ENCODE measurements around the gene SPON1.

Gene SPON1

GRCh38 chr11:14235701-14236100 lies 273.2 kb downstream of the SPON1 start:
- no peak overlapping the region for H2AFZ ChIP-seq (ENCODE audit: low read depth, low read length, severe bottlenecking)
- H3K27me3 ChIP-seq (ENCODE audit: low read length) = no peaks in the 10 kb centered on the region
- H4K20me1 ChIP-seq (ENCODE audit: low read depth, low read length) = no peaks in the 10 kb centered on the region

GRCh38 chr11:14237444-14237961 lies 275.0 kb downstream of the SPON1 start:
- Histone ChIP-seq H2AFZ (ENCODE audit: low read depth, low read length, severe bottlenecking) (no peak overlapping the region), H3K36me3 (ENCODE audit: low read length) (no peaks in the 10 kb centered on the region), H3K27me3 (ENCODE audit: low read length) (no peaks in the 10 kb centered on the region), H3F3A (ENCODE audit: insufficient read depth) (no peaks in the 10 kb centered on the region), H3K4me3 (ENCODE audit: insufficient read depth, low read length, poor library complexity, severe bottlenecking) (no peak overlapping the region), H4K20me1 (ENCODE audit: low read depth, low read length) (no peaks in the 10 kb centered on the region), H3K9me2 (replicated peaks; ENCODE audit: insufficient read depth, low read length) (no peaks in the 10 kb centered on the region), H3K9ac (ENCODE audit: low read length) (no peak overlapping the region), H3K4me2 (ENCODE audit: low read depth, low read length, poor library complexity, severe bottlenecking) (peak overlapping the region; percentile 1), H3K9me3 (ENCODE audit: insufficient read depth, low read length) (no peaks in the 10 kb centered on the region), H3K27ac (ENCODE audit: low read depth, low read length) (no peak overlapping the region), H3K79me2 (ENCODE audit: insufficient read depth, low read length) (no peaks in the 10 kb centered on the region)
- no peak for TF ChIP-seq CTCF (IDR thresholded peaks at IDR 0.05; ENCODE audit: insufficient read depth, low read length, poor library complexity, severe bottlenecking)
- TF ChIP-seq EZH2phosphoT487 (conservative IDR thresholded peaks at IDR 0.05; ENCODE audit: low read length) = no peak

More at GRCh38 chr11:14235701-14236100, 273.2 kb downstream of the SPON1 start:
- no peak overlapping the region for H3K4me2 ChIP-seq (ENCODE audit: low read depth, low read length, poor library complexity, severe bottlenecking)
- TF ChIP-seq EZH2phosphoT487 (conservative IDR thresholded peaks at IDR 0.05; ENCODE audit: low read length) = no peak
- H3K9me3 ChIP-seq (ENCODE audit: insufficient read depth, low read length) = no peaks in the 10 kb centered on the region
- H3K27ac ChIP-seq (ENCODE audit: low read depth, low read length) = no peak overlapping the region
- no peak overlapping the region for H3K9ac ChIP-seq (ENCODE audit: low read length)
- H3K9me2 ChIP-seq (replicated peaks; ENCODE audit: insufficient read depth, low read length) = no peaks in the 10 kb centered on the region
- H3K4me3 ChIP-seq (ENCODE audit: insufficient read depth, low read length, poor library complexity, severe bottlenecking) = no peak overlapping the region
- no peaks in the 10 kb centered on the region for H3F3A ChIP-seq (ENCODE audit: insufficient read depth)
- H3K79me2 ChIP-seq (ENCODE audit: insufficient read depth, low read length) = no peaks in the 10 kb centered on the region
- H3K36me3 ChIP-seq (ENCODE audit: low read length) = no peaks in the 10 kb centered on the region

DNA sequence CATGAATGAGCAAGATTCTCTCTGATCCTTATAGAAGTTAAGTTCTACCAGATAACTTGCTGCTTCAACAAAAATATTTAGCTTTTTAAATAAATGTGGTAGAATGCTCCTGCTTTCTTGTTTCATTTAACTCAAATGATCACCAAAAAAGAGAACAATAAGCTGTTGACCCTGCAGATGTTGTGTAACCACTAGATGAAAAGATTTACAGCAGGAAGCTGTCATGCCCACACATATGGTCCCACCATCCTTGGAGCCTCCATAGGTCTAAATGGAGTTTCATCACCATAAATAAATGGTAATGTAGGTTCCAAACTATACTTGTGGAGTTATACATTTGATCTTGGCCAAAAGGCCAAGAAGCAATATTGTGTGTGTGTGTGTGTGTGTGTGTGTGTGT lies 277.7 kb downstream of the SPON1 start:
- Histone ChIP-seq H3F3A (ENCODE audit: insufficient read depth) (no peaks in the 10 kb centered on the region), H3K27me3 (ENCODE audit: low read length) (no peaks in the 10 kb centered on the region), H3K27ac (ENCODE audit: low read depth, low read length) (no peak overlapping the region), H3K36me3 (ENCODE audit: low read length) (no peaks in the 10 kb centered on the region), H3K9ac (ENCODE audit: low read length) (no peak overlapping the region), H3K4me2 (ENCODE audit: low read depth, low read length, poor library complexity, severe bottlenecking) (no peak overlapping the region), H3K79me2 (ENCODE audit: insufficient read depth, low read length) (no peaks in the 10 kb centered on the region), H2AFZ (ENCODE audit: low read depth, low read length, severe bottlenecking) (no peak overlapping the region), H4K20me1 (ENCODE audit: low read depth, low read length) (no peaks in the 10 kb centered on the region), H3K9me3 (ENCODE audit: insufficient read depth, low read length) (no peaks in the 10 kb centered on the region), H3K4me3 (ENCODE audit: insufficient read depth, low read length, poor library complexity, severe bottlenecking) (no peak overlapping the region), H3K9me2 (replicated peaks; ENCODE audit: insufficient read depth, low read length) (no peaks in the 10 kb centered on the region)
- TF ChIP-seq EZH2phosphoT487 (conservative IDR thresholded peaks at IDR 0.05; ENCODE audit: low read length) (no peak), CTCF (IDR thresholded peaks at IDR 0.05; ENCODE audit: insufficient read depth, low read length, poor library complexity, severe bottlenecking) (no peak)

DNA sequence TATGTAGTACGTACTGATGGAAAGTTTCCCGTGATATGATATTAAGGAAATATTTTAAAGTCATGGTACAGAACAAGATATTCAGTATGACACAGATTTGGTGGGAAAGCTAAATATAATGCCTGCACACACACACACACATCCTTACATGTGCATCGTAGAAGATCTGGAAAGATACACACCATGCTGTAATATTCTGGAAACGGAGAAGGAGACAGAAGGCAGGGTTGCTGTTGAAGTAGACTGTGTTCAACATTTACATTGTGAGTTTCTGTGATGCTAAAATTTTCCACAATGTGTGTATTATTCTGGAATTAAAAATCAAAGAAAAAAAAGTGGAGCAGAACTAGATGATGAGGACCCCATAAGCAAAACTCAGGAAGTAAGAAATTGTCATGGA lies 278.4 kb downstream of the SPON1 start:
- H4K20me1 ChIP-seq (ENCODE audit: low read depth, low read length) = no peaks in the 10 kb centered on the region
- H2AFZ ChIP-seq (ENCODE audit: low read depth, low read length, severe bottlenecking) = no peak overlapping the region
- H3K27ac ChIP-seq (ENCODE audit: low read depth, low read length) = no peak overlapping the region
- TF ChIP-seq EZH2phosphoT487 (conservative IDR thresholded peaks at IDR 0.05; ENCODE audit: low read length) = no peak
- no peak for TF ChIP-seq CTCF (IDR thresholded peaks at IDR 0.05; ENCODE audit: insufficient read depth, low read length, poor library complexity, severe bottlenecking)
- no peaks in the 10 kb centered on the region for H3K27me3 ChIP-seq (ENCODE audit: low read length)
- H3K9me3 ChIP-seq (ENCODE audit: insufficient read depth, low read length) = no peaks in the 10 kb centered on the region
- no peaks in the 10 kb centered on the region for H3K9me2 ChIP-seq (replicated peaks; ENCODE audit: insufficient read depth, low read length)
- H3K79me2 ChIP-seq (ENCODE audit: insufficient read depth, low read length) = no peaks in the 10 kb centered on the region
- H3F3A ChIP-seq (ENCODE audit: insufficient read depth) = no peaks in the 10 kb centered on the region
- H3K9ac ChIP-seq (ENCODE audit: low read length) = no peak overlapping the region
- no peaks in the 10 kb centered on the region for H3K36me3 ChIP-seq (ENCODE audit: low read length)
- H3K4me3 ChIP-seq (ENCODE audit: insufficient read depth, low read length, poor library complexity, severe bottlenecking) = no peak overlapping the region
- no peak overlapping the region for H3K4me2 ChIP-seq (ENCODE audit: low read depth, low read length, poor library complexity, severe bottlenecking)
